Caco-2 (cell line): ENCODE measurements around the gene SNRPA1. TPM values are rescaled to one million over a fixed set of nuclear protein-coding genes. Genes with fewer than 3 reads are reported as not detected.

Source experiments
- Bru-seq: library from RNA; stranded (reverse); fragments of 400-500 nt; gene quantifications from one replicate; lab custom pipeline; 2021; lab: Mats Ljungman, UMichigan
- BruChase-seq, 2 experiments: library from RNA; stranded (reverse); fragments of 400-500 nt; gene quantifications; one replicate each; lab custom pipeline; 2021; lab: Mats Ljungman, UMichigan
- BruUV-seq: library from RNA; stranded (reverse); fragments of 400-500 nt; replicated peaks from 2 replicates; lab custom pipeline; 2021; lab: Mats Ljungman, UMichigan
- CTCF ChIA-PET: fragments of 300-600 bp; sonication (Branson Sonifier 250); formaldehyde crosslinking; loops from one replicate; lab custom pipeline; 2022; ENCODE audit warnings: antibody characterized with exemption; lab: Charles Lee
- POLR2A ChIA-PET: fragments of 300-600 bp; sonication (Branson Sonifier 250); formaldehyde crosslinking; loops from one replicate; lab custom pipeline; 2022; ENCODE audit warnings: antibody characterized with exemption; lab: Charles Lee
- DNase-seq, 2 experiments: peaks; one replicate each; pipeline versions ENCODE4 v3.0.0 to v3.0.0-alpha.2; 2020 to 2022
- H3K27me3 ChIP-seq: replicated peaks from 2 replicates; pipeline ENCODE4 v1.6.0; 2011; ENCODE audit warnings: low read length; ENCODE audit not compliant: control insufficient read depth, insufficient read depth
- H3K36me3 ChIP-seq: 2 replicates; pipeline ENCODE4 v1.5.1; 2011; ENCODE audit warnings: low read length; ENCODE audit not compliant: control insufficient read depth, insufficient read depth
- H3K4me1 ChIP-seq: fragments of 250-450 bp; sonication (Bioruptor Pico); 2 replicates; pipeline ENCODE4 v1.5.1; 2020; ENCODE audit warnings: mild to moderate bottlenecking
- H3K4me3 ChIP-seq: 2 replicates; pipeline ENCODE4 v1.5.1; 2011; ENCODE audit warnings: low read depth, mild to moderate bottlenecking, control low read depth, low read length
- H3K9me3 ChIP-seq: fragments of 250-450 bp; sonication (Bioruptor Pico); 2 replicates; pipeline ENCODE4 v1.5.1; 2020; ENCODE audit warnings: mild to moderate bottlenecking, moderate library complexity
- H3K27ac Mint-ChIP-seq: one replicate; pipeline ENCODE4 v1.8.0; 2022; ENCODE audit warnings: mixed read lengths; ENCODE audit not compliant: unreplicated experiment
- H3K27me3 Mint-ChIP-seq: one replicate; pipeline ENCODE4 v1.8.0; 2022; ENCODE audit warnings: mixed read lengths; ENCODE audit not compliant: insufficient read depth, unreplicated experiment
- H3K36me3 Mint-ChIP-seq: one replicate; pipeline ENCODE4 v1.8.0; 2022; ENCODE audit warnings: mild to moderate bottlenecking, mixed read lengths; ENCODE audit not compliant: insufficient read depth, unreplicated experiment
- H3K4me1 Mint-ChIP-seq: one replicate; pipeline ENCODE4 v1.8.0; 2022; ENCODE audit warnings: low read depth, mixed read lengths; ENCODE audit not compliant: unreplicated experiment
- H3K4me3 Mint-ChIP-seq: one replicate; pipeline ENCODE4 v1.8.0; 2022; ENCODE audit warnings: mild to moderate bottlenecking, moderate library complexity, mixed read lengths; ENCODE audit not compliant: unreplicated experiment
- H3K9me3 Mint-ChIP-seq: one replicate; pipeline ENCODE4 v1.8.0; 2022; ENCODE audit warnings: mixed read lengths; ENCODE audit not compliant: unreplicated experiment
- CTCF ChIP-seq, 2 experiments: fragments of 200-600 bp in 1 of 2; IDR thresholded peaks; 1 replicate in 1 of 2; 2 replicates in 1 of 2; pipeline versions ENCODE4 v1.5.1 to v1.8.0; 2011 to 2022; ENCODE audit warnings: antibody characterized with exemption in 1 of 2, control low read depth in 1 of 2, inconsistent platforms in 1 of 2, low read depth in 1 of 2, low read length in 1 of 2, mild to moderate bottlenecking in 1 of 2, moderate library complexity in 1 of 2; ENCODE audit not compliant: insufficient read depth in 1 of 2, severe bottlenecking in 1 of 2, unreplicated experiment in 1 of 2
- intact Hi-C: fragments of 100-400 bp; cut with micrococcal nuclease; formaldehyde crosslinking; loops from one replicate; pipeline ENCODE4 v1.10.0; 2022; ENCODE audit not compliant: unreplicated experiment
- long read RNA-seq: library from polyadenylated mRNA; stranded (forward); transcript quantifications from one replicate; pipeline ENCODE4 v2.0.0, GENCODE V29; 2022
- total RNA-seq: library from RNA; stranded (reverse); gene quantifications from 2 replicates; pipeline ENCODE4 v1.2.3, GENCODE V29; 2022

The SNRPA1 gene
- total RNA-seq (123 and 132 TPM in 2 replicates), Bru-seq, nascent RNA (percentile 96 among the genes with signal in this experiment), BruChase-seq, experiment 1, labeled RNA remaining after a 2-hour chase (percentile 90 among the genes with signal in this experiment), BruChase-seq, experiment 2, labeled RNA remaining after a 6-hour chase (percentile 90 among the genes with signal in this experiment)
- long read RNA-seq, transcript SNRPA1-207 (8 exons, 924 nt), result minor isoform, 12 of 552 reads
- long read RNA-seq, transcript SNRPA1-205 (7 exons, 2,108 nt), result minor isoform, 11 of 552 reads
- long read RNA-seq, transcript SNRPA1-201 (9 exons, 1,055 nt), result major isoform, 251 of 552 reads
- long read RNA-seq, partial matches to known transcripts, result 263 of 552 reads
- long read RNA-seq, other reads (novel, unspliced or antisense), result 14 of 552 reads

- Mint-ChIP-seq H3K4me1 (peaks cover 7% of the 10 kb centered on the region), H3K36me3 (peaks cover 42% of the 10 kb centered on the region), H3K9me3 (no peaks in the 10 kb centered on the region), H3K27ac (peak within 1 kb of the TSS; percentile 96), H3K4me3 (peak within 1 kb of the TSS; percentile 93), H3K27me3 (no peaks in the 10 kb centered on the region)
- no peaks in the 10 kb centered on the region for H3K36me3 ChIP-seq
- H3K9me3 ChIP-seq, result no peaks in the 10 kb centered on the region
- TF ChIP-seq CTCF (IDR thresholded peaks at IDR 0.05; ENCODE audit: insufficient read depth in 1 of 2, low read depth in 1 of 2, low read length in 1 of 2, severe bottlenecking in 1 of 2, unreplicated experiment in 1 of 2), result no peak
- H3K4me1 ChIP-seq, result peaks cover 7% of the 10 kb centered on the region; the same call in 1 of the 2 replicates
- CTCF ChIA-PET, result interaction anchor here (1.0 kb wide), 1 partner anchor 77 kb away, joined by 3 read pairs; no protein-coding TSS in a partner anchor
- DNase-seq, result peak; percentile 95 to 97
- POLR2A ChIA-PET, result interaction anchor here (0.6 to 0.9 kb wide), 4 partner anchors 10 to 43 kb away, joined by 3 to 5 read pairs (median 4); partner anchors contain the start of gene CHSY1
- peak within 1 kb of the TSS; percentile 99 for H3K4me3 ChIP-seq
- TSS peak; percentile 34 for BruUV-seq
- intact Hi-C loops, result loop anchor here (1.0 to 5.0 kb wide), 2 partner anchors 15 to 197 kb away; no protein-coding TSS in a partner anchor
- no peaks in the 10 kb centered on the region for H3K27me3 ChIP-seq
Observed at GRCh38 chr15:101294731-101295606, at the start of gene SNRPA1. SNRPA1 (minus strand) TSS chr15:101295248; CDS start chr15:101295178, 70 bp downstream.

GRCh38 chr15:101342056-101342455 is 47.0 kb upstream of the SNRPA1 start:
- Mint-ChIP-seq H3K9me3 (no peaks in the 10 kb centered on the region), H3K27ac (no peak overlapping the region), H3K4me1 (peaks cover 9% of the 10 kb centered on the region), H3K36me3 (peaks cover 17% of the 10 kb centered on the region), H3K27me3 (no peaks in the 10 kb centered on the region), H3K4me3 (no peak overlapping the region)
- no peak for DNase-seq
- BruUV-seq, result no TSS peak
- POLR2A ChIA-PET, result no interaction called here
- Histone ChIP-seq H3K4me1 (no peaks in the 10 kb centered on the region; the same call in 1 of the 2 replicates), H3K4me3 (no peak overlapping the region), H3K27me3 (no peaks in the 10 kb centered on the region), H3K36me3 (no peaks in the 10 kb centered on the region; the same call in 1 of the 2 replicates), H3K9me3 (no peaks in the 10 kb centered on the region)
- intact Hi-C loops, result no loop called here
- CTCF ChIA-PET, result no interaction called here
- TF ChIP-seq CTCF (IDR thresholded peaks at IDR 0.05; ENCODE audit: insufficient read depth in 1 of 2, low read depth in 1 of 2, low read length in 1 of 2, severe bottlenecking in 1 of 2, unreplicated experiment in 1 of 2), result no peak
